HepG2 (cell line): ENCODE measurements around the gene SSR2. TPM values are rescaled to one million over a fixed set of nuclear protein-coding genes. Genes with fewer than 3 reads are reported as not detected.

ENCODE experiments used
- AKAP8 ChIP-seq: sonication (generic); formaldehyde crosslinking; IDR thresholded peaks from 2 replicates; pipeline ENCODE4 v1.5.1; 2020; ENCODE audit warnings: mild to moderate bottlenecking, missing genetic modification reagents
- ASH2L ChIP-seq: fragments of 300-600, 200-600 bp; sonication (generic); IDR thresholded peaks from 2 replicates; pipeline ENCODE4 v1.7.0; 2017; ENCODE audit warnings: low read depth, mild to moderate bottlenecking, moderate library complexity, mixed read lengths, low read length; ENCODE audit not compliant: insufficient read length
- BHLHE40 ChIP-seq: IDR thresholded peaks from 2 replicates; pipeline ENCODE4 v1.6.1; 2011; ENCODE audit warnings: low read length, improper control_type of control experiment
- DMAP1 ChIP-seq: IDR thresholded peaks from 2 replicates; pipeline ENCODE4 v1.6.1; 2016
- EP300 ChIP-seq, 3 experiments: sonication (generic) in 1 of 3; formaldehyde crosslinking in 1 of 3; IDR thresholded peaks; 2 replicates each; pipeline versions ENCODE4 v1.5.1 to v1.6.1; 2011 to 2020; ENCODE audit warnings: low read depth in 2 of 3, low read length in 2 of 3, borderline replicate concordance in 1 of 3, improper control_type of control experiment in 1 of 3, mild to moderate bottlenecking in 1 of 3, missing genetic modification reagents in 1 of 3, moderate library complexity in 1 of 3
- GABPA ChIP-seq, 2 experiments: IDR thresholded peaks; 2 replicates each; pipeline ENCODE4 v1.6.1; 2011 to 2016; ENCODE audit warnings: low read depth in 2 of 2, low read length in 1 of 2, missing biosample characterization in 1 of 2, missing genetic modification characterization in 1 of 2
- GATAD1 ChIP-seq: IDR thresholded peaks from 2 replicates; pipeline ENCODE4 v1.6.1; 2016; ENCODE audit warnings: missing genetic modification reagents, missing compliant biosample characterization
- HDAC1 ChIP-seq: sonication (generic); formaldehyde crosslinking; IDR thresholded peaks from 2 replicates; pipeline ENCODE4 v1.5.1; 2020; ENCODE audit warnings: mild to moderate bottlenecking, missing genetic modification reagents
- IRF2 ChIP-seq: IDR thresholded peaks from 2 replicates; pipeline ENCODE4 v1.6.1; 2018; ENCODE audit warnings: missing genetic modification reagents, missing compliant biosample characterization
- MAFK ChIP-seq, 2 experiments: IDR thresholded peaks in 1 of 2; conservative IDR thresholded peaks in 1 of 2; 2 replicates each; pipeline ENCODE4 v1.6.1; 2011; ENCODE audit warnings: improper control_type of control experiment in 2 of 2, low read length in 2 of 2
- MYNN ChIP-seq: sonication (generic); formaldehyde crosslinking; IDR thresholded peaks from 2 replicates; pipeline ENCODE4 v1.4.0; 2020; ENCODE audit warnings: mild to moderate bottlenecking, low read depth, missing genetic modification reagents
- NBN ChIP-seq: fragments of 450-650 bp; conservative IDR thresholded peaks from 2 replicates; pipeline ENCODE4 v1.6.1; 2017
- NFATC3 ChIP-seq: sonication (generic); formaldehyde crosslinking; IDR thresholded peaks from 2 replicates; pipeline ENCODE4 v1.5.1; 2020; ENCODE audit warnings: mild to moderate bottlenecking, missing genetic modification reagents
- PCBP2 ChIP-seq: fragments of 200-400 bp; formaldehyde crosslinking; optimal IDR thresholded peaks from 2 replicates; pipeline ENCODE3; 2018; ENCODE audit warnings: low read length, low read depth; ENCODE audit not compliant: poor library complexity, severe bottlenecking
- PHF5A ChIP-seq: IDR thresholded peaks from one replicate; pipeline ENCODE4 v1.6.1; 2018; ENCODE audit warnings: low read depth, missing genetic modification reagents; ENCODE audit not compliant: unreplicated experiment
- SALL1 ChIP-seq: sonication (generic); formaldehyde crosslinking; IDR thresholded peaks from 2 replicates; pipeline ENCODE4 v1.8.0; 2022; ENCODE audit warnings: mild to moderate bottlenecking, missing genetic modification reagents
- SP140L ChIP-seq: sonication (generic); formaldehyde crosslinking; IDR thresholded peaks from 2 replicates; pipeline ENCODE4 v1.4.0; 2020; ENCODE audit warnings: missing genetic modification reagents, borderline replicate concordance
- ZNF607 ChIP-seq: sonication (generic); formaldehyde crosslinking; IDR thresholded peaks from 2 replicates; pipeline ENCODE4 v1.5.1; 2020; ENCODE audit warnings: missing genetic modification reagents, mild to moderate bottlenecking, borderline replicate concordance
- ZSCAN31 ChIP-seq: sonication (generic); formaldehyde crosslinking; IDR thresholded peaks from 2 replicates; pipeline ENCODE4 v1.5.0; 2020; ENCODE audit warnings: low read depth, mild to moderate bottlenecking, missing genetic modification reagents
- polyA plus RNA-seq, 8 experiments: library from polyadenylated mRNA; depleted of rRNA in 3 of 8; stranded (reverse) in 7 of 8; unstranded in 1 of 8; fragments of >200 nt; fragmentation: Illumina TruSeq in 4 of 8; extraction: Trizol in 4 of 8; gene quantifications; 2 replicates each; pipeline versions ENCODE4 v1.2.1 to v1.2.3, GENCODE V29; 2011 to 2016; ENCODE audit warnings: low read depth in 4 of 8, missing spikeins in 1 of 8, mixed read lengths in 1 of 8; ENCODE audit not compliant: insufficient read depth in 1 of 8
- total RNA-seq, 5 experiments: library from RNA; depleted of rRNA; stranded (reverse); fragments of >200 nt; fragmentation: Illumina TruSeq; extraction: Trizol; gene quantifications; 2 replicates each; pipeline ENCODE4 v1.2.3, GENCODE V29; 2016; ENCODE audit warnings: low read depth in 1 of 5
- TF ChIP-seq, protein P1 (sequence below): sonication (generic); formaldehyde crosslinking; IDR thresholded peaks from 2 replicates; pipeline ENCODE4 v1.5.0; 2020; ENCODE audit warnings: missing genetic modification reagents
- TF ChIP-seq, protein P2 (sequence below): sonication (generic); formaldehyde crosslinking; conservative IDR thresholded peaks from 2 replicates; pipeline ENCODE4 v1.8.0; 2022; ENCODE audit warnings: mild to moderate bottlenecking, moderate library complexity, missing genetic modification reagents
- TF ChIP-seq, protein P3 (sequence below): sonication (generic); formaldehyde crosslinking; IDR thresholded peaks from 2 replicates; pipeline ENCODE4 v1.5.0; 2020; ENCODE audit warnings: mild to moderate bottlenecking, missing genetic modification reagents

Gene SSR2
- total and polyA plus RNA-seq, 2 of the 13 experiments (the other 11 are each of a cell fraction or from before 2014, with no cell fraction given) = 284 to 461 TPM

DNA sequence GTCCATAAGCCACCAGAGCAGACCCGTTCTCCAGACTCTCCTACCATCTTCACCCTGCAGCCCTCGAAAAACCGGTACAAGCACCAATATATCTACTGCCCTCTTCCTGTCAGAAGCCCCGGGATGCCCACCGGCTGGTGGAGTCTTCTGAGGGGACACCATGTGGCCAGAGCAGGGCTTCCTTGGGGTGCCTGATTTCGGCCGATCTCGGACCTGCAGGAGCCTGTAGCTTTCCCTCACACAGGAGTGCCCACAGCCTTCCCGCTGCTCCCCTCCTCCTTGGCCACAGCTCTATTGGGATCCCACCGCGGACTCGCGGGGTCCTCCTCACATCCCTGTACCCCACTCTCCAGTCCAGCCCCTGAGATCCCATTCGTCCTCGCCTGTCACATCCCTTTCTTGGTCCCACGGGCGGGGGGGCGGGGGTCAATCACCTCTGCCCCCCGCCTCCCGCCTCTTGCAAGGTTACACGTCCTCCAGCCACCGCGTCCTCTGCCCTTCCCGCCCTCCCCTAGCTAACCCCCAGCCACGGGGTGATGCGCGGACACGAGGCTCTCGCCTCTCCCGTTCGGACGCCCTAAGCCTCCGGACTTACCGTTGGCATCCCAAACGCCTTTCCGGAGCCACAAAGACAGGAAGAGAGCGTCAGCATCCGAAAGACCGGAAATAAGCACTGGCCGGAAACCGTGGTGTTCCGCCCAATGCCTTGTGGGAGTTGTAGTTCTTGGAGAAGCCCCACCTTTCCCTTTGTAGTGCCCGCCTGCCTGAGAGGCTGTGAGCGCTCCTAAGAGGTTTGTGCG lies at the start of gene SSR2 (continued):
- peak; percentile 87 for TF ChIP-seq GATAD1 (CRISPR knock-in tag)
- TF ChIP-seq, protein P1, sequence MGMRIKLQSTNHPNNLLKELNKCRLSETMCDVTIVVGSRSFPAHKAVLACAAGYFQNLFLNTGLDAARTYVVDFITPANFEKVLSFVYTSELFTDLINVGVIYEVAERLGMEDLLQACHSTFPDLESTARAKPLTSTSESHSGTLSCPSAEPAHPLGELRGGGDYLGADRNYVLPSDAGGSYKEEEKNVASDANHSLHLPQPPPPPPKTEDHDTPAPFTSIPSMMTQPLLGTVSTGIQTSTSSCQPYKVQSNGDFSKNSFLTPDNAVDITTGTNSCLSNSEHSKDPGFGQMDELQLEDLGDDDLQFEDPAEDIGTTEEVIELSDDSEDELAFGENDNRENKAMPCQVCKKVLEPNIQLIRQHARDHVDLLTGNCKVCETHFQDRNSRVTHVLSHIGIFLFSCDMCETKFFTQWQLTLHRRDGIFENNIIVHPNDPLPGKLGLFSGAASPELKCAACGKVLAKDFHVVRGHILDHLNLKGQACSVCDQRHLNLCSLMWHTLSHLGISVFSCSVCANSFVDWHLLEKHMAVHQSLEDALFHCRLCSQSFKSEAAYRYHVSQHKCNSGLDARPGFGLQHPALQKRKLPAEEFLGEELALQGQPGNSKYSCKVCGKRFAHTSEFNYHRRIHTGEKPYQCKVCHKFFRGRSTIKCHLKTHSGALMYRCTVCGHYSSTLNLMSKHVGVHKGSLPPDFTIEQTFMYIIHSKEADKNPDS (CRISPR knock-in tag) = no peak
- no peak for TF ChIP-seq BHLHE40
- TF ChIP-seq NFATC3 (CRISPR knock-in tag) = no peak
- 0 out of 4 replicates have a peak, but pooled peaks of 1 of the 2 experiments have one; percentile 24 for TF ChIP-seq EP300 (IDR thresholded peaks at IDR 0.05; ENCODE audit: low read depth in 2 of 2, low read length in 2 of 2)
- no peak for TF ChIP-seq EP300 (CRISPR knock-in tag; IDR thresholded peaks at IDR 0.05; ENCODE audit: borderline replicate concordance)
- TF ChIP-seq, protein P2, sequence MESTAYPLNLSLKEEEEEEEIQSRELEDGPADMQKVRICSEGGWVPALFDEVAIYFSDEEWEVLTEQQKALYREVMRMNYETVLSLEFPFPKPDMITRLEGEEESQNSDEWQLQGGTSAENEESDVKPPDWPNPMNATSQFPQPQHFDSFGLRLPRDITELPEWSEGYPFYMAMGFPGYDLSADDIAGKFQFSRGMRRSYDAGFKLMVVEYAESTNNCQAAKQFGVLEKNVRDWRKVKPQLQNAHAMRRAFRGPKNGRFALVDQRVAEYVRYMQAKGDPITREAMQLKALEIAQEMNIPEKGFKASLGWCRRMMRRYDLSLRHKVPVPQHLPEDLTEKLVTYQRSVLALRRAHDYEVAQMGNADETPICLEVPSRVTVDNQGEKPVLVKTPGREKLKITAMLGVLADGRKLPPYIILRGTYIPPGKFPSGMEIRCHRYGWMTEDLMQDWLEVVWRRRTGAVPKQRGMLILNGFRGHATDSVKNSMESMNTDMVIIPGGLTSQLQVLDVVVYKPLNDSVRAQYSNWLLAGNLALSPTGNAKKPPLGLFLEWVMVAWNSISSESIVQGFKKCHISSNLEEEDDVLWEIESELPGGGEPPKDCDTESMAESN (CRISPR knock-in tag) = no peak
- TF ChIP-seq MAFK (conservative IDR thresholded peaks at IDR 0.05 in 1 of 2, IDR thresholded peaks at IDR 0.05 in 1 of 2; ENCODE audit: low read length in 2 of 2) = no peak
- peak; percentile 50 for TF ChIP-seq ASH2L
- TF ChIP-seq GABPA (IDR thresholded peaks at IDR 0.05; ENCODE audit: low read depth, low read length) = peak; percentile 95
- peak; percentile 99 for TF ChIP-seq GABPA (CRISPR knock-in tag; IDR thresholded peaks at IDR 0.05; ENCODE audit: low read depth)
- no peak for TF ChIP-seq AKAP8 (CRISPR knock-in tag)
- TF ChIP-seq, protein P3, sequence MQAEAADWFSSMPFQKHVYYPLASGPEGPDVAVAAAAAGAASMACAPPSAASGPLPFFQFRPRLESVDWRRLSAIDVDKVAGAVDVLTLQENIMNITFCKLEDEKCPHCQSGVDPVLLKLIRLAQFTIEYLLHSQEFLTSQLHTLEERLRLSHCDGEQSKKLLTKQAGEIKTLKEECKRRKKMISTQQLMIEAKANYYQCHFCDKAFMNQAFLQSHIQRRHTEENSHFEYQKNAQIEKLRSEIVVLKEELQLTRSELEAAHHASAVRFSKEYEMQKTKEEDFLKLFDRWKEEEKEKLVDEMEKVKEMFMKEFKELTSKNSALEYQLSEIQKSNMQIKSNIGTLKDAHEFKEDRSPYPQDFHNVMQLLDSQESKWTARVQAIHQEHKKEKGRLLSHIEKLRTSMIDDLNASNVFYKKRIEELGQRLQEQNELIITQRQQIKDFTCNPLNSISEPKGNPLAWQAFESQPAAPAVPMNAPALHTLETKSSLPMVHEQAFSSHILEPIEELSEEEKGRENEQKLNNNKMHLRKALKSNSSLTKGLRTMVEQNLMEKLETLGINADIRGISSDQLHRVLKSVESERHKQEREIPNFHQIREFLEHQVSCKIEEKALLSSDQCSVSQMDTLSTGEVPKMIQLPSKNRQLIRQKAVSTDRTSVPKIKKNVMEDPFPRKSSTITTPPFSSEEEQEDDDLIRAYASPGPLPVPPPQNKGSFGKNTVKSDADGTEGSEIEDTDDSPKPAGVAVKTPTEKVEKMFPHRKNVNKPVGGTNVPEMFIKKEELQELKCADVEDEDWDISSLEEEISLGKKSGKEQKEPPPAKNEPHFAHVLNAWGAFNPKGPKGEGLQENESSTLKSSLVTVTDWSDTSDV (CRISPR knock-in tag) = no peak
- TF ChIP-seq PCBP2 = no peak
- TF ChIP-seq ZSCAN31 (CRISPR knock-in tag) = no peak
- TF ChIP-seq PHF5A (CRISPR knock-in tag) = no peak
- peak; percentile 59; the same call in 1 of the 2 replicates for TF ChIP-seq HDAC1
- peak; percentile 77 for TF ChIP-seq IRF2 (CRISPR knock-in tag)
- no peak for TF ChIP-seq MYNN
- no peak for TF ChIP-seq SP140L
- peak; percentile 78 for TF ChIP-seq SALL1 (CRISPR knock-in tag)
- no peak for TF ChIP-seq ZNF607 (CRISPR knock-in tag)
- peak; percentile 79; the same call in 1 of the 2 replicates for TF ChIP-seq DMAP1 (CRISPR knock-in tag)
- no peak for TF ChIP-seq NBN
